ENCODE measurements around the gene ASPDH.

Gene ASPDH

GRCh38 chr19:50513746-50514345, at the start of gene ASPDH:
ASPDH (minus strand) TSS chr19:50513913; CDS start chr19:50513823, 90 bp downstream.
- no peak for DNase-seq (ENCODE audit: low read depth in 2 of 3, low spot score in 2 of 3)

GRCh38 chr19:50562996-50563395, 49.3 kb upstream of the ASPDH start:
- no peak for DNase-seq (ENCODE audit: low read depth in 2 of 3, low spot score in 2 of 3)

GRCh38 chr19:50562329-50562728, 48.6 kb upstream of the ASPDH start:
- no peak for DNase-seq (ENCODE audit: low read depth in 2 of 3, low spot score in 2 of 3)

DNA sequence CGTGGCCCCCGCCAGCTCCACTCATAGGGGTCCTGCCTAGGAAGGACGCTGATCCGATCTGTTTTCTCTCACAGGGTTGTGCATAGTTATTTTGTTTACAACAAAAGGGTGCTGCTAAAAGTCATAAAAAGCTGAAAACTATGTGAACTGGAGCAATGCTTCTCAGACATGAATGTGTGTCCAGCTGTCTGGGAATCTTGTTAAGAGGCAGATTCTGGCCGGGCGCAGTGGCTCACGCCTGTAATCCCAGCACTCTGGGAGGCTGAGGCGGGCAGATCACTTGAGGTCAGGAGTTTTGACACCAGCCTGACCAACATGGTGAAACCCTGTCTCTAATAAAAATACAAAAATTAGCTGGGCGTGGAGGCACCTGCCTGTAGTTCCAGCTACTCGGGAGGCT, 45.9 kb upstream of the ASPDH start:
- no peak for DNase-seq (ENCODE audit: low read depth in 2 of 3, low spot score in 2 of 3)

DNA sequence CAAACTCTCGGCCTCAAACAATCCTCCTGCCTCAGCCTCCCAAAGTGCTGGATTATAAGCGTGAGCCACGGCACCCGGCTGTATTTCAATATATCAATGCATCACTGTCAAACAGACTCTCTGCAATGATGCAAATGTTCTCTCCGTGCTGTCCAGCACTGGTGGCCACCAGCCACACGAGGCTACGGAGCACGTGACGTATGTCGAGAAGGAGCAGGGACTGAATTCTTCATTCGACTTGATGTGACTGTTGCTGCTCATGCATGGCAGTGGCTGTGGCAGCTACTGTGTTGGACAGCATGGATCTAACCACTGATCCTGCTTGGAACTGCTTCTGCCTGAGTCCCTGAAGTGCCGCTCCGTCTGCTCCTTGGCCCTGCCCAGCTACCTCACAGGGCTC, 44.7 kb upstream of the ASPDH start:
- DNase-seq (ENCODE audit: low read depth in 2 of 3, low spot score in 2 of 3): no peak

GRCh38 chr19:50558039-50558438, 44.3 kb upstream of the ASPDH start:
- DNase-seq (ENCODE audit: low read depth in 2 of 3, low spot score in 2 of 3): no peak

DNA sequence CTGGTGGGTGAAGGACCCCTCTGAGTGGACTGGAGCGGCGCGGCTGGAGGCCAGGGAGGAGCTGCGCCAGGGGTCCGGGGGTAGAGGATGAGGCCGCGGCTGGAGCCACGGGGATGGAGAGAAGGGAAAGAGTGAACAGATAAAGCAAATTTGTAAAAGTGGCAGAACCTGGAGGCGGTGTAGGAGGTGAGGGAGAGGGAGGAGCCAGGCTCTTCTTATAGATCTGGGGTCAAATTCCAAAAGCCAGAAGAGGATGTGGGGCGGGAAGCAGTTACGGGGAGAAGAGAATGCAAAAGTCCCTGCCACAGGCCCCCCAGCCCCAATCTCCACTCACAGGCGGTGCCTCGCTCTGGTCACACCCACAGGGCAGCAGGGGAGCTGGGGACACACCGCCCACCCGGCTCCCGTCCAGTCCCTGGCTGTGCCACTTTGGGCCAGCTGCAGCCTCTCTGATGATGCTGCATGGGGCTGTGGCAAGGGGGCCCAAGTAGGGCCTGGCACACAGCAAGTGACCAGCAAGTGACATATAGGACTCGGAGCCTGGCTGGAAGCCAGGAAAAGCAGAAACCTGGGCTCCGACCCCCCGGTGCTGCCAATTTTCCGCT, 43.4 kb upstream of the ASPDH start:
- no peak for DNase-seq (ENCODE audit: low read depth in 2 of 3, low spot score in 2 of 3)

GRCh38 chr19:50556282-50557008, 42.7 kb upstream of the ASPDH start:
- DNase-seq (ENCODE audit: low read depth in 2 of 3, low spot score in 2 of 3): peak; percentile 35 to 91 (median 70)

- no peak for DNase-seq (ENCODE audit: low read depth in 2 of 3, low spot score in 2 of 3)
Measured at GRCh38 chr19:50555450-50556281, 42.0 kb upstream of the ASPDH start.

DNA sequence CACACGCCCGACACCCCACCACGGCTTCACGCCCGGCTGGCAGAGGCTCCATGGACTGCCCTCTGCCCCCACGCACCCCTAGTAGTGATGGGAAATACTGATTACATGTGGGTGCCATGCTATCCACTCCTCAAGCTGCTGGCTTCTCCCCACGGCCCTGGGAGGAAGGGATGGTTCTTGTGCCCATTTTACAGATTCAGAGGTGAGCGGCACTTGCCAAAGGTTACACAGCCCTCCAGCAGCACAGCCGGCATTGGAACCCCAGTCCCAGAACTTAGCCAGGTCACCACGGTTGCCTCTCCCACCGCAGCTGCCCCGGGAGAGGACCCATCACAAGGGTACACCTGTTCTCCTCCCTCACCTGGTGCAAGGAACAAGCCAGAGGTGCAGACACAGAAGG, 41.3 kb upstream of the ASPDH start:
- no peak for DNase-seq (ENCODE audit: low read depth in 2 of 3, low spot score in 2 of 3)

DNA sequence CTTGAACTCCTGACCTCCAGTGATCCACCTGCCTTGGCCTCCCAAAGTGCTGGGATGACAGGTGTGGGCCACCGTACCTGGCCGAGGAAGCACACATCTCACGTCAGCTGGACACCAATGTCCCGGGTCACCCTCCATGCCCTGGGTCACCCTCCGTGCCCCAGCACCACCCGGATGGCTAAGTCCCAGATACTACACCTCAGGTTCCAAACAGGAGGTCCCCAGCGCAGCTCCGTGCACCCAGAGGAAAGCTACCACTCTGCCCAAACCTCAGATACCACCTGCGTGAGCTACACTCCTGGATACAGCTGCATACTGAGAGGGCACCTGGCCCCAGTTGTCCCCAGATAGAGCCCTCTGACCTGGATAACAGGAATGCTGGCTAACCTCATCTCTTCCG, 40.5 kb upstream of the ASPDH start:
- DNase-seq (ENCODE audit: low read depth in 2 of 3, low spot score in 2 of 3): no peak

GRCh38 chr19:50553134-50553703, 39.5 kb upstream of the ASPDH start:
- DNase-seq (ENCODE audit: low read depth in 2 of 3, low spot score in 2 of 3): no peak

- DNase-seq (ENCODE audit: low read depth in 2 of 3, low spot score in 2 of 3): no peak
Measured at GRCh38 chr19:50552540-50552939, 38.8 kb upstream of the ASPDH start.

GRCh38 chr19:50551715-50552187, 38.0 kb upstream of the ASPDH start:
- no peak for DNase-seq (ENCODE audit: low read depth in 2 of 3, low spot score in 2 of 3)

GRCh38 chr19:50551034-50551714, 37.5 kb upstream of the ASPDH start:
- no peak for DNase-seq (ENCODE audit: low read depth in 2 of 3, low spot score in 2 of 3)

GRCh38 chr19:50550594-50550966, 36.9 kb upstream of the ASPDH start:
- no peak for DNase-seq (ENCODE audit: low read depth in 2 of 3, low spot score in 2 of 3)

DNA sequence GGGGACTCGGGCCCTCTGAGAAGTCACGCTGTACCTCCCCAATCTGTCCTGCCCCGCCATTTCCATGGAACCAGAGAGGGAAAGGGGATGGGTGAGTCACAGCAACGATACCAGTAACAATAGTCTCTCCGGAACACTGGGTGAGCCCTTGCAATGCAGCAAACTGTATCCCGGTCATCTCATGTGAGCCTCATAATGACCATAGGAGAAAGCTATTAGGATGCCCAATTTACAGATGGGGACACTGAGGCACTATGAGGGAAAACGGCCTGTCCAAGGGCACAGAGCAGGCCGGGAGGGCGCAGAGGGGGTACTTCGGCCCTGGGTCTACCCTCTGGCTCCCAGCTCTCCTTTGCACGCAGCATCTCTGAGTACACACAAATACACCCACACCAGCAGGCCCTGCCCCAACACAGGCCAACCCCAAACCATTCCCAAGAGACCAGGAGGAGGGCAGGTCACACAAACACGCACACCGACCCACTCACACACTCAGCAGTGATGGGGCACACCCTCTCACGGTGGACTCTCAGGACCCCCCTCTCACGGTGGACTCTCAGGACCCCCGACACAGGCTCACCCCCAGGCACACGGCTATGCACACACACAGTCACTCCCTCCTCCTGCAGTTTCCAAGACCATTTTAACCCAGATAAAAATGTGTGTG, 36.3 kb upstream of the ASPDH start:
- DNase-seq (ENCODE audit: low read depth in 2 of 3, low spot score in 2 of 3): no peak

GRCh38 chr19:50549059-50549926, 35.6 kb upstream of the ASPDH start:
- no peak for DNase-seq (ENCODE audit: low read depth in 2 of 3, low spot score in 2 of 3)

Measured in activated CD8-positive, alpha-beta memory T cell treated with anti-CD3 and anti-CD28 coated beads for 48 hours (primary cell).